Loucy (cell line): ENCODE data around the gene IGFBP2.

Experiments
- H2AFZ ChIP-seq: fragments of 200-600 bp; sonication (generic); 2 replicates; pipeline ENCODE4 v1.6.0; 2016; ENCODE audit warnings: antibody characterized with exemption, mild to moderate bottlenecking, low read length, moderate library complexity
- H3F3A ChIP-seq: fragments of 200-600 bp; 2 replicates; pipeline ENCODE4 v1.6.0; 2016; ENCODE audit warnings: antibody characterized with exemption, low read depth, mild to moderate bottlenecking
- H3K27me3 ChIP-seq: fragments of 200-600 bp; sonication (generic); 2 replicates; pipeline ENCODE4 v1.6.1; 2014; ENCODE audit warnings: low read length, mild to moderate bottlenecking; ENCODE audit not compliant: insufficient read depth, poor library complexity, severe bottlenecking
- H3K36me3 ChIP-seq: fragments of 200-600 bp; sonication (generic); 2 replicates; pipeline ENCODE4 v1.6.1; 2016; ENCODE audit warnings: low read length; ENCODE audit not compliant: insufficient read depth
- H3K4me1 ChIP-seq: fragments of 200-600 bp; sonication (generic); 2 replicates; pipeline ENCODE4 v1.5.1; 2014; ENCODE audit warnings: low read length, mild to moderate bottlenecking; ENCODE audit not compliant: insufficient read depth, poor library complexity, severe bottlenecking
- H3K4me2 ChIP-seq: fragments of 200-600 bp; sonication (generic); 2 replicates; pipeline ENCODE4 v1.6.0; 2014; ENCODE audit warnings: antibody characterized with exemption, low read length, low read depth, mild to moderate bottlenecking; ENCODE audit not compliant: poor library complexity, severe bottlenecking
- H3K4me3 ChIP-seq: fragments of 200-600 bp; sonication (generic); 2 replicates; pipeline ENCODE4 v1.5.1; 2014; ENCODE audit warnings: low read length, mild to moderate bottlenecking, mixed read lengths; ENCODE audit not compliant: poor library complexity, severe bottlenecking
- H3K79me2 ChIP-seq: fragments of 200-600 bp; sonication (generic); 2 replicates; pipeline ENCODE4 v1.6.1; 2014; ENCODE audit warnings: low read length; ENCODE audit not compliant: insufficient read depth
- H3K9ac ChIP-seq: fragments of 200-600 bp; sonication (generic); 2 replicates; pipeline ENCODE4 v1.6.0; 2014; ENCODE audit warnings: mild to moderate bottlenecking, low read depth, low read length, moderate library complexity; ENCODE audit not compliant: poor library complexity, severe bottlenecking
- H3K9me2 ChIP-seq: fragments of 200-600 bp; sonication (generic); replicated peaks from 2 replicates; pipeline ENCODE4 v1.6.1; 2016; ENCODE audit warnings: low read depth, low read length, mixed read lengths
- H3K9me3 ChIP-seq: fragments of 200-600 bp; sonication (generic); 2 replicates; pipeline ENCODE4 v1.6.1; 2014; ENCODE audit warnings: mild to moderate bottlenecking, antibody characterized with exemption, low read length, low read depth; ENCODE audit not compliant: insufficient read depth
- H4K20me1 ChIP-seq: fragments of 200-600 bp; sonication (generic); 2 replicates; pipeline ENCODE4 v1.6.0; 2014; ENCODE audit warnings: antibody characterized with exemption, low read length, mild to moderate bottlenecking; ENCODE audit not compliant: insufficient read depth, poor library complexity, severe bottlenecking
- CTCF ChIP-seq: fragments of 200-600 bp; sonication (generic); conservative IDR thresholded peaks from 2 replicates; pipeline ENCODE4 v1.5.1; 2014; ENCODE audit warnings: mild to moderate bottlenecking, antibody characterized with exemption, low read length
- EZH2phosphoT487 ChIP-seq: fragments of 200-600 bp; IDR thresholded peaks from 2 replicates; pipeline ENCODE4 v1.6.1; 2018; ENCODE audit warnings: antibody characterized with exemption, mild to moderate bottlenecking, moderate library complexity, borderline replicate concordance

The IGFBP2 gene

GRCh38 chr2:216636551-216637450, 3.6 kb downstream of the IGFBP2 start:
- no peaks in the 10 kb centered on the region for H3K9me2 ChIP-seq
- TF ChIP-seq CTCF (no peak), EZH2phosphoT487 (no peak)
- H4K20me1 ChIP-seq = peaks cover 57% of the 10 kb centered on the region
- H3K9me3 ChIP-seq = no peaks in the 10 kb centered on the region
- H3K4me2 ChIP-seq = peak overlapping the region; percentile 97
- H3K9ac ChIP-seq = peak overlapping the region; percentile 97
- peaks cover 49% of the 10 kb centered on the region for H3K4me1 ChIP-seq
- H3K36me3 ChIP-seq = peaks cover 26% of the 10 kb centered on the region; the same call in 1 of the 2 replicates
- no peaks in the 10 kb centered on the region for H3F3A ChIP-seq
- H2AFZ ChIP-seq = no peak overlapping the region
- H3K4me3 ChIP-seq = peak overlapping the region; percentile 100
- no peaks in the 10 kb centered on the region for H3K27me3 ChIP-seq
- H3K79me2 ChIP-seq = peaks cover 96% of the 10 kb centered on the region

- H3K9me2 ChIP-seq = no peaks in the 10 kb centered on the region
- peaks cover 26% of the 10 kb centered on the region; the same call in 1 of the 2 replicates for H3K36me3 ChIP-seq
- H3F3A ChIP-seq = no peaks in the 10 kb centered on the region
- H3K4me1 ChIP-seq = peaks cover 44% of the 10 kb centered on the region
- H3K4me2 ChIP-seq = peak overlapping the region; percentile 97
- no peak overlapping the region for H2AFZ ChIP-seq
- peak overlapping the region; percentile 100 for H3K4me3 ChIP-seq
- no peaks in the 10 kb centered on the region for H3K9me3 ChIP-seq
- H3K79me2 ChIP-seq = peaks cover 96% of the 10 kb centered on the region
- H3K9ac ChIP-seq = peak overlapping the region; percentile 51
- H3K27me3 ChIP-seq = no peaks in the 10 kb centered on the region
- H4K20me1 ChIP-seq = peaks cover 59% of the 10 kb centered on the region
- TF ChIP-seq EZH2phosphoT487 (no peak), CTCF (no peak)
Measured at GRCh38 chr2:216637472-216637871, 4.3 kb downstream of the IGFBP2 start.

GRCh38 chr2:216643986-216644659, 10.9 kb downstream of the IGFBP2 start:
- peaks cover 100% of the 10 kb centered on the region for H3K79me2 ChIP-seq
- H3F3A ChIP-seq = no peaks in the 10 kb centered on the region
- H3K9me3 ChIP-seq = no peaks in the 10 kb centered on the region
- H3K9me2 ChIP-seq = no peaks in the 10 kb centered on the region
- H3K9ac ChIP-seq = no peak overlapping the region
- peaks cover 78% of the 10 kb centered on the region for H4K20me1 ChIP-seq
- H3K4me2 ChIP-seq = peak overlapping the region; percentile 57
- H3K27me3 ChIP-seq = no peaks in the 10 kb centered on the region
- H3K36me3 ChIP-seq = peaks cover 74% of the 10 kb centered on the region; the same call in 1 of the 2 replicates
- TF ChIP-seq EZH2phosphoT487 (no peak), CTCF (no peak)
- H3K4me1 ChIP-seq = peaks cover 44% of the 10 kb centered on the region
- H3K4me3 ChIP-seq = peak overlapping the region; percentile 53
- H2AFZ ChIP-seq = no peak overlapping the region
